Progenitor cell of endocrine pancreas (in vitro differentiated cells): ENCODE results near the gene CPNE4. TPM values are rescaled to one million over a fixed set of nuclear protein-coding genes. Genes with fewer than 3 reads are reported as not detected.

Experiments
- DNase-seq: peaks from one replicate; pipeline ENCODE4 v3.0.0; 2021; ENCODE audit warnings: low spot score; ENCODE audit not compliant: unreplicated experiment
- H3K27ac Mint-ChIP-seq: 2 replicates; pipeline ENCODE4 v1.8.0; 2021; ENCODE audit warnings: mild to moderate bottlenecking, moderate library complexity, mixed read lengths
- H3K27me3 Mint-ChIP-seq: 2 replicates; pipeline ENCODE4 v1.8.0; 2021; ENCODE audit warnings: mixed read lengths
- H3K36me3 Mint-ChIP-seq: 2 replicates; pipeline ENCODE4 v1.8.0; 2022; ENCODE audit warnings: mixed read lengths; ENCODE audit not compliant: insufficient read depth
- H3K4me1 Mint-ChIP-seq: 2 replicates; pipeline ENCODE4 v1.8.0; 2021; ENCODE audit warnings: low read depth, mixed read lengths
- H3K4me3 Mint-ChIP-seq: 2 replicates; pipeline ENCODE4 v1.8.0; 2021; ENCODE audit warnings: low read depth, mild to moderate bottlenecking, moderate library complexity, mixed read lengths
- H3K9me3 Mint-ChIP-seq: 2 replicates; pipeline ENCODE4 v1.8.0; 2021; ENCODE audit warnings: low read depth, mixed read lengths
- total RNA-seq: library from RNA; stranded (reverse); gene quantifications from 2 replicates; pipeline ENCODE4 v1.2.1, GENCODE V29; 2021
- TF ChIP-seq, protein P1 (sequence below): fragments of 200-600 bp; sonication (generic); IDR thresholded peaks from one replicate; pipeline ENCODE4 v1.5.0; 2021; ENCODE audit warnings: antibody characterized with exemption, mild to moderate bottlenecking; ENCODE audit not compliant: unreplicated experiment

Gene CPNE4
- total RNA-seq, 1 donor from 2014 or later = 5.5 TPM

DNA sequence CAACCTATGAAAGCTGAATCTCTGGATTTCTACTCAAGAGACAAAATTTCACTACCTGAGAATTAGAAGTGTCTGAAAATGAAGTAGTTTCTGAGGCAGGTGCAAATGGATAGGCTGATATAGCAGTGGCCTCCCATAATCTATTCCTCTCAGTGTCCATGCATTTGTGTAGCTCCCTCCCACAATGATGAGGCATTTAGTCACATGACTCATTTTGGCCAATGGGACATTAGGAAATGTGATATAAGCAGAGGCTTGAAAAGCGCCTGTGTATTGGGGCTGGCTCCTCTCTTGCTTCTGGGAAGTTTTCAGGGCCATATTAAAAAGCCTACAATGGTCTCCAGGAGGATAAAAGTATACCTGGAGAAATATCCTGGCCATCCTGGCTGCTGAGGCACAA lies 452.4 kb downstream of the CPNE4 start:
- H3K4me3 Mint-ChIP-seq = no peak overlapping the region
- H3K36me3 Mint-ChIP-seq = no peaks in the 10 kb centered on the region
- TF ChIP-seq, protein P1, sequence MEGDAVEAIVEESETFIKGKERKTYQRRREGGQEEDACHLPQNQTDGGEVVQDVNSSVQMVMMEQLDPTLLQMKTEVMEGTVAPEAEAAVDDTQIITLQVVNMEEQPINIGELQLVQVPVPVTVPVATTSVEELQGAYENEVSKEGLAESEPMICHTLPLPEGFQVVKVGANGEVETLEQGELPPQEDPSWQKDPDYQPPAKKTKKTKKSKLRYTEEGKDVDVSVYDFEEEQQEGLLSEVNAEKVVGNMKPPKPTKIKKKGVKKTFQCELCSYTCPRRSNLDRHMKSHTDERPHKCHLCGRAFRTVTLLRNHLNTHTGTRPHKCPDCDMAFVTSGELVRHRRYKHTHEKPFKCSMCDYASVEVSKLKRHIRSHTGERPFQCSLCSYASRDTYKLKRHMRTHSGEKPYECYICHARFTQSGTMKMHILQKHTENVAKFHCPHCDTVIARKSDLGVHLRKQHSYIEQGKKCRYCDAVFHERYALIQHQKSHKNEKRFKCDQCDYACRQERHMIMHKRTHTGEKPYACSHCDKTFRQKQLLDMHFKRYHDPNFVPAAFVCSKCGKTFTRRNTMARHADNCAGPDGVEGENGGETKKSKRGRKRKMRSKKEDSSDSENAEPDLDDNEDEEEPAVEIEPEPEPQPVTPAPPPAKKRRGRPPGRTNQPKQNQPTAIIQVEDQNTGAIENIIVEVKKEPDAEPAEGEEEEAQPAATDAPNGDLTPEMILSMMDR = no peak
- no peaks in the 10 kb centered on the region for H3K27me3 Mint-ChIP-seq
- no peaks in the 10 kb centered on the region for H3K4me1 Mint-ChIP-seq
- H3K27ac Mint-ChIP-seq = no peak overlapping the region
- no peak for DNase-seq
- H3K9me3 Mint-ChIP-seq = no peaks in the 10 kb centered on the region

DNA sequence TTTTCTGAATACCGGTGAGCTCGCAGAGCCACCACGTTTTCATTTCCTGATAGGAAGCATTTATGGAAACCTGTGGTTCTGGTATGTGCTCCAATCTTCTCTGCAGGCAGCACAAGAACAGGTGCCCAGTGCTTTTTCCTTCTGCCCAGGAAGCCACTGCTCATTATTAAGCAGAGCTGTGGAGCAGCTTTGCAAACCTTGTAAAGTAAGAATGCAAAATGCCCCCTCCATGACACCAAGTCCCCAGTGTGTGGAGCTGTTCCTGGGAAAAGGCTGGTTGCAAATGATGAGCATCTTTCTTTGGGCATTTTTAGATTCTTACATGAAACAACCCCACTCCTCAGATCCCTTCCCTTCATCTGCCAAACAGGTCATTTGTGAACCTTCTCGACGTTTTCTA lies 466.4 kb downstream of the CPNE4 start:
- TF ChIP-seq, protein P1 = no peak
- Mint-ChIP-seq H3K27ac (no peak overlapping the region), H3K36me3 (no peaks in the 10 kb centered on the region), H3K4me3 (no peak overlapping the region), H3K4me1 (peaks cover 2% of the 10 kb centered on the region), H3K9me3 (no peaks in the 10 kb centered on the region), H3K27me3 (no peaks in the 10 kb centered on the region)
- DNase-seq = no peak

DNA sequence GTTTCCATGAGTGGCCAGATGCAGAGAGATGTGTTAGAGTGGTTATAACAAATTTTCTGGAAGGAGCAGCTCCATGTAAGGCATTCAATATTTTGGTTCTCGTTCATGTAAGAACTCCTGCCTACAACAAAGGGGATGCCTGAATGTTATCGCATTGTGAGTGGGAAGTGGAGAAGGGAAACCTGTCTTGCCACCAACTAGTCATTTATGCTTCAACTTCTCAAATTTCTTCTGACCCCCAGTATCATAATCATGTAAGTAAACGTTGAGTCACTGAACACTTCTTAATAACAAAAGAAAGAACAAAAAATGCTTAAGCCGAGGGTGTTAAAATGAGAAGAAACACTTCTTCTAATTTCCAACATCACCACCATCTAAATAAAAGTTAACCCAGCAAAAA lies 470.0 kb downstream of the CPNE4 start:
- Mint-ChIP-seq H3K4me1 (peaks cover 2% of the 10 kb centered on the region), H3K27me3 (peaks cover 3% of the 10 kb centered on the region), H3K36me3 (no peaks in the 10 kb centered on the region), H3K27ac (no peak overlapping the region), H3K4me3 (no peak overlapping the region), H3K9me3 (no peaks in the 10 kb centered on the region)
- DNase-seq = no peak
- TF ChIP-seq, protein P1 = no peak

DNA sequence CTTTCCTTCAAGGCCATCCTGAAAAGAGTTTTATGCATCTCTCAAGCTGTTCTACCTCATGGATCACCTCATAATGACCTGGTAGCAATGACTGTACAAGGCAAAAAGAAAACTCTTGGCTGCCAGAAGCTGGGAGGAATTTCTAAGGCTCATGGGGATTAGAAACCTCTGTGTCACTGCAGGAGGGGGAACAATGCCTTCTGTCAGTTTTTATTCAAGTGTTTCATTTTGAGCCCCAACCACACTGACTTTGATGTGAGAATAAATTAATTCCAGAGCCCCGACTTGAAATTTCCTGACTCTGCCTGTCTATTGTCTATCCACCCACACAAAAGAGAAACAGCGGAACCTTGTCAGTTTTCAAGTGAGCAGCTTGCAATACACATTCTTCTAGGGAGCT lies 473.3 kb downstream of the CPNE4 start:
- no peak for DNase-seq

DNA sequence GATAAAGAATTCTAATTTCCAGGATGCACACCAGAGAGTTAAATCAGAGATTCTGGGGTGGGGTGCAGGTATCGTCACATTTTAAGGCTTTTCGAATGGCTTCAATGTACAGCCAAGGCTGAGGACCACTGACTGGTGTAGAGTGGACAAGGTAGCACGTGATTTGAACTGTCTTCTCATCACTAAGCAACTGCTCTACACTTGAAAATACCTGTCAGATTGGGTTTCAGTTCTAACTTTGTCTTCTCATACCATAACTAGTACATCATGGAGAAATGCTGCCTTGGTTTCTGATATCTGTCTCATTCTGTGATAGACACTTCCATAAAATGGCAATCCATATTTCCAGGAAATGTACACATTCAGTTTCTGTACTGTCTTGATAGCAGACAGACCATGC lies 474.0 kb downstream of the CPNE4 start:
- Mint-ChIP-seq H3K9me3 (no peaks in the 10 kb centered on the region), H3K36me3 (no peaks in the 10 kb centered on the region), H3K27ac (no peak overlapping the region), H3K4me3 (no peak overlapping the region), H3K27me3 (peaks cover 3% of the 10 kb centered on the region), H3K4me1 (peaks cover 6% of the 10 kb centered on the region)
- DNase-seq = no peak
- TF ChIP-seq, protein P1 = no peak

More for the DNA sequence above, 473.3 kb downstream of the CPNE4 start:
- no peaks in the 10 kb centered on the region for H3K9me3 Mint-ChIP-seq
- H3K27me3 Mint-ChIP-seq = peaks cover 3% of the 10 kb centered on the region
- H3K36me3 Mint-ChIP-seq = no peaks in the 10 kb centered on the region
- no peak overlapping the region for H3K27ac Mint-ChIP-seq
- H3K4me1 Mint-ChIP-seq = peaks cover 4% of the 10 kb centered on the region
- no peak overlapping the region for H3K4me3 Mint-ChIP-seq
- TF ChIP-seq, protein P1 = no peak
